Stimulated activated CD4-positive, alpha-beta T cell treated with anti-CD3 and anti-CD28 coated beads, Interleukin-1b, Interleukin-23, amount 100 ng/mL, for 48 hours (primary cell): ENCODE data around the gene ROS1.
"Not testable (repeated sequence)": the region's sequence is repeated elsewhere in the genome, so short reads cannot be mapped to it uniquely, and the experiment has no call there.

Source experiments
- DNase-seq: peaks from one replicate; pipeline ENCODE4 v3.0.0-alpha.2; 2020

ROS1 gene

GRCh38 chr6:117425431-117426153 lies at the start of gene ROS1:
ROS1 (minus strand) TSS chr6:117425942; CDS start chr6:117425656, 286 bp downstream.
- DNase-seq: no peak

GRCh38 chr6:117473401-117473800 lies 47.7 kb upstream of the ROS1 start:
- DNase-seq: no peak

DNA sequence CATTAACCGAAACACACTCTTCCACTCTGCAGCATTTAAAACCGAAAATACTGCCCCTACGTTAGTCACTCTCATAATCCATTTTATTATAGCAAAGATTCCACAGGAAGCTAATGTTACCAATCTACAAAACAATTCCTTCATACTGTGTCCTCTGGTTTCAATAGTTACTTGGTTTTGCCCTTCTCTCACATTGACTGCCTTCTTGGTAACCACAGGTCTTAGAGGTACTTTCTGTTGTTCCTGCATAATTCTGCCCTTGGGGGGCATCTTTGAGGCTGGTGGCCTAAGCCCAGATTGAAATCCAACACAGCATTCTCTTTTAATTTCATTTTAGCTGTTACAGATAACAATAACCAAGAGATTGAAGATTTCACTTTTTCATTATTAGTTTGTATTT lies 46.9 kb upstream of the ROS1 start:
- no peak for DNase-seq

GRCh38 chr6:117469791-117470190 lies 44.0 kb upstream of the ROS1 start:
- DNase-seq: no peak

GRCh38 chr6:117469356-117469755 lies 43.6 kb upstream of the ROS1 start:
- DNase-seq: no peak

DNA sequence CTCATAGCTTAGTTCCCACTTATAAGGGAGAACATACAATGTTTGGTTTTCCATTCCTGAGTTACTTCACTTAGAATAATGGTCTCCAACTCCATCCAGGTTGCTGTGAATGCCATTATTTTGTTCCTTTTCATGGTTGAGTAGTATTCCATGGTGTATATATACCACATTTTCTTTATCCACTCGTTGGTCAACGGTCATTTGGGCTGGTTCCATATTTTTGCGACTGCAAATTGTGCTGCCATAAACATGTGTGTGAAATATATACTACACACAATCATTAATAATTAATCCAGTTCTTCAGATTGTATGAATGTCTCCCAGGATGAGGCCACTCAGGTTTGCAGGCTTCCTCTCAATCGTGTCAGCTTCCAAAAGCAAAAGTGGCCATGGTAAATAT lies 42.8 kb upstream of the ROS1 start:
- DNase-seq: not testable (repeated sequence)

DNA sequence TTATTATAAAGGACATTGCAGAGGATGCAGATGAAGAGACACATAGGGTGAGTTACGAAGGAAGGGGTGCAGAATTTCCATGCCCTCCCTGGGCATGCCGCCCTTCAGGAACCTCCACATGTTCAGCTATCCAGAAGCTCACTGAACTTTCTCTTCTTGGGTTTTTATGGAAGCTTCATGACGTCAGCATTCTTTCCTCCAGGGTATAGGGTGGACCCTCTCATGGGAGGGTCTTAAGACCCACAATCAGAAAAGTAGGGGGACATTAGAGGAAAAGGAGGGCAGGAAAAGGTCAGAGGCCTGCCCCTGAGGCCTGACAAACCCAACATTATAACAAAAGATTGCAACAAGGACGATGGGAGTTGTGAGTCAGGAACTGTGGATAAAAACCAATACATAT lies 42.1 kb upstream of the ROS1 start:
- no peak for DNase-seq

DNA sequence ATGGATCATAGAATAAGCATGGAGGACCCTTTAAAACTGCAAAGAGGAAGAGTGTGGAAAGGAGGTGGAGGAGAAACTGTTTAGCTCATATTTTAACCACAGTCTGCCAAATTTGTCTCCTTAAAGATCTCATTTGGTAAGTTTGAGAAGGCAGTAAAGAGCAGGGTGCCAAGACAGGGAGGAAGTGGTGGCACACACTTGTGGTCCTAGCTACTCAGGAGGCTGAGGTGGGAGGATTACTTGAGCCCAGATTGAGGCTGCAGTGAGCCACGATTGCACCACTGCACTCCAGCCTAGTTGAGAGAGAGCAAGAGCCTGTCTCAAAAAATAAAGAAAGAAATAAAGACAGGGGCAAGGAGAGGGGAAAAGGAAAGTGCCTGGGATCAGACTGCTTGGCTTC lies 39.9 kb upstream of the ROS1 start:
- DNase-seq: no peak

GRCh38 chr6:117464700-117465099 lies 39.0 kb upstream of the ROS1 start:
- DNase-seq: no peak

DNA sequence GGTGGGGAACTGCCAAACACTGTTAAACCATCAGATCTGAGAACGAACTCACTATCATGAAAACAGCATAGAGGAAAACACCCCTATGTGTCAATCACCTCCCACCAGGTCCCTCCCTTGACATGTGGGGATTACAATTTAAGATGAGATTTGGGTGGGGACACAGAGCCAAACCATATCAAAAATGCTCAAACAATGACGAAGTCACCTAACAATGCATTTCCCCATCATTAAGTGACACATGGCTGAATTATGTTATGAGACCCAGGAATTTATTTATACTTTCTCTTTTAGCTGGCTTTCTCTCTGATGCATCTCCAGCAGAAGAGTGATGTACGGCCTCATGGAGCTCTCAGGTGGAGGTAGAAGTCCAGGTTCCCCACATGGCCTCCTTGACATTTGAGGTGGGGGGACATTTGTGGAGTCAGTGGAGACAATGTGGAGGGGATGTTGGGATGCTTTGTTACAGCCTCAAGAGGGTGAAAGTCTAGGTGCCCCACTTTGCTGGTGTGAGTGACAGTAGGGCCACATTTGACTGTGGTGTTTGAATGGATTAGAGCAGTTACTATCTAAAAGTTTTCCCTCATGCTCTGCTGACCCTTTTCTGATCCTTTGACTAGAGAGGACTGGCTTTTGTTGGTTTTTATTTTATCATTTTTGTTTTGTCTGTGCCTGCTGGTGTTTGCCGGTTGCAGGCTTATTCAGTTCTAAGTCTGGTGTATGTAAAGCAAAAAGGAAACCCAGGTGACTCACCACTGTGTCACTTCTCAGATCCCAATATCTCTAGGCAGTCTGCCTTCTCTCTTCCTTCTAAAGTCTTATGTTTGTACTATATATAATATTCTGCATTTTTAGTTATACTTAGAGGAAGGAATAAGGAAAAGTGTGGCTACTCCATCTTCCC lies 38.3 kb upstream of the ROS1 start:
- peak; percentile 24 for DNase-seq

- no peak for DNase-seq
Measured at GRCh38 chr6:117459204-117459944, 33.6 kb upstream of the ROS1 start.

- DNase-seq: no peak
Measured at GRCh38 chr6:117456998-117457397, 31.3 kb upstream of the ROS1 start.

GRCh38 chr6:117456250-117456649 lies 30.5 kb upstream of the ROS1 start:
- no peak for DNase-seq

DNA sequence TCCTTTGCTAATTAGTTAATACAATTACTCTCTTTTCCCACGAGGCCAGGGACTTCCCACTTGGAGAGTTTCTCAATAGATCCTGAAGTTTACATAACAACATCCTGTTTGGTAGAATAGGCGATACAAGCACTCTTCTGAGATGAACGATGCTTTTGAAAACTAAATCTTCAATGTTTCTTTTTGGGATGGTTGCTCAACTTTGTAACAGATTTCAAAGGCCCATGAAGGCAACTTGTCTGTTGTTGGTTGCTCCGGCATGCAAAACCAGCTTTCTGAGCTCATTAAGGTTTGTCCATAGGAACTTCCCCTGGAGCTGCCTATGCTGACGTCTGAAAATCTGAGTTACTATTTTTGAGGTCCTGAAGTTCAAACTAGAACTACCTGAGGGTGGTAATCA lies 25.9 kb upstream of the ROS1 start:
- no peak for DNase-seq

GRCh38 chr6:117449549-117450439 lies 24.1 kb upstream of the ROS1 start:
- peak; percentile 30 for DNase-seq

- DNase-seq: no peak
Measured at GRCh38 chr6:117448732-117449485, 23.2 kb upstream of the ROS1 start.

GRCh38 chr6:117448011-117448410 lies 22.3 kb upstream of the ROS1 start:
- no peak for DNase-seq

- DNase-seq: no peak
Measured at GRCh38 chr6:117446861-117447260, 21.1 kb upstream of the ROS1 start.

- DNase-seq: no peak
Measured at GRCh38 chr6:117444600-117444999, 18.9 kb upstream of the ROS1 start.

DNA sequence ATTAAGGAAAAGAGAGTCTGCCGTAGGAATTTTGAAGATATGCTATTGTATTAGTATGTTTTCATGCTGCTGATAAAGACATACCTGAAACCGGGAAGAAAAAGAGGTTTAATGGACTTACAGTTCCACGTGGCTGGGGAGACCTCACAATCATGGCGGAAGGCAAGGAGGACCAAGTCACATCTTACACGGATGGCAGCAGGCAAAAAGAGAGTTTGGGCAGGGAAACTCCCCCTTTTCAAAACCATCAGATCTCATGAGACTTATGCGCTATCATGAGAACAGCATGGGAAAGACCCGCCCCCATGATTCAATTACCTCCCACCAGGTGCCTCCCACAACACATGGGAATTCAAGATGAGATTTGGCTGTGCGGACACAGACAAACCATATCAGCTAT lies 16.6 kb upstream of the ROS1 start:
- DNase-seq: not testable (repeated sequence)

DNA sequence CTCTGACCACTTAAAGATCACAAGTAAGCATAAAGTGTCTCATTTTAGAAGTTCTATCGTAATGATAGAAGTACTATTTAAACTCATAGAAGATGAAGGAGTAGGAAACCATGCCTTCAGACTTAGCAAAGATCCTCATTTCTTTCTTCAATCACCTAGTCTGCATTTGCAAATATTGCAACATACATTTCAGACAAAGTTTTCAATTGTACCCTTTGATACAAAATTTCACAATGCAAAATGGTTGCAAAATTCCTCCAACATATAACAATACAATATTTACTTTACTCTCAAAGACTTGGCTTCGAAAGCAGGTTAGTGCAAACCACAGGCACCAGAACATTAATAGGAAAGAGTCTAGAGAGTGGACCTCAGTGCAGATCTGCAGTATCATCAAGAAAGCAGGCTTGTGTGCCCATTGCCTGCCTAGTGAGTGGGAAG lies 16.1 kb upstream of the ROS1 start:
- no peak for DNase-seq
